HCT116 (cell line): ENCODE results near the gene WDHD1. TPM values are rescaled to one million over a fixed set of nuclear protein-coding genes. Genes with fewer than 3 reads are reported as not detected.
"Not testable (repeated sequence)": the region's sequence is repeated elsewhere in the genome, so short reads cannot be mapped to it uniquely, and the experiment has no call there.

Experiments
- ATAC-seq: fragments of 200-7000 bp; cut with Tn5 transposase; 2 replicates; pipeline ENCODE4 v1.9.1; 2020; ENCODE audit warnings: mild to moderate bottlenecking, moderate library complexity
- BruUV-seq: library from RNA; stranded (reverse); fragments of 400-500 nt; replicated peaks from 2 replicates; lab custom pipeline; 2021; lab: Mats Ljungman, UMichigan
- CTCF ChIA-PET: fragments of 300-600 bp; sonication (Branson Sonifier 250); formaldehyde crosslinking; loops from one replicate; lab custom pipeline; 2021; ENCODE audit warnings: antibody characterized with exemption; lab: Charles Lee
- POLR2A ChIA-PET: fragments of 300-600, 350-600 bp; sonication (Branson Sonifier 250); formaldehyde crosslinking; loops from one replicate; lab custom pipeline; 2021; ENCODE audit warnings: antibody characterized with exemption; lab: Charles Lee
- RAD21 ChIA-PET, 2 experiments: fragments of 300-600 bp; sonication (Branson Sonifier 250); formaldehyde crosslinking; loops; one replicate each; lab custom pipeline; 2023; ENCODE audit warnings: low total read pairs in 2 of 2; ENCODE audit not compliant: uncharacterized antibody in 2 of 2, unreplicated experiment in 2 of 2, low non-redundant PET in 1 of 2; lab: Charles Lee
- DNase-seq: peaks from one replicate; pipeline ENCODE4 v3.0.0-alpha.2; 2010; ENCODE audit warnings: low read depth, low spot score
- H2AFZ ChIP-seq: fragments of 200-600 bp; shearing (Covaris generic), sonication (generic); 2 replicates; pipeline ENCODE4 v1.6.1; 2017; ENCODE audit warnings: low read depth, mixed run types, mixed read lengths, antibody characterized with exemption, low read length; ENCODE audit not compliant: poor library complexity, severe bottlenecking
- H3K27ac ChIP-seq: 2 replicates; pipeline ENCODE4 v1.5.1; 2012; ENCODE audit warnings: low read depth, low read length
- H3K27me3 ChIP-seq: fragments of 200-600 bp; sonication (generic); 2 replicates; pipeline ENCODE4 v1.6.1; 2016; ENCODE audit warnings: mixed run types, low read length, mixed read lengths; ENCODE audit not compliant: insufficient read depth
- H3K36me3 ChIP-seq, 2 experiments: fragments of 200-500 bp in 1 of 2; fragments of 200-600 bp in 1 of 2; sonication (Bioruptor generic) in 1 of 2; sonication (generic) in 1 of 2; 2 replicates each; pipeline versions ENCODE4 v1.5.1 to v1.6.1; 2014 to 2016; ENCODE audit warnings: low read length in 2 of 2, inconsistent platforms in 1 of 2, mixed read lengths in 1 of 2, mixed run types in 1 of 2; ENCODE audit not compliant: insufficient read depth in 2 of 2, control insufficient read depth in 1 of 2
- H3K4me1 ChIP-seq, 2 experiments: fragments of 200-600 bp in 1 of 2; sonication (generic) in 1 of 2; 2 replicates each; pipeline versions ENCODE4 v1.5.1 to v1.6.1; 2012 to 2017; ENCODE audit warnings: low read length in 2 of 2, inconsistent platforms in 1 of 2, mild to moderate bottlenecking in 1 of 2, mixed read lengths in 1 of 2, mixed run types in 1 of 2, moderate library complexity in 1 of 2; ENCODE audit not compliant: insufficient read depth in 2 of 2, control insufficient read depth in 1 of 2
- H3K4me2 ChIP-seq: fragments of 200-600 bp; sonication (generic); 2 replicates; pipeline ENCODE4 v1.6.1; 2017; ENCODE audit warnings: mixed run types, low read length, mixed read lengths
- H3K4me3 ChIP-seq, 2 experiments: fragments of 200-600 bp in 1 of 2; sonication (generic) in 1 of 2; replicated peaks in 1 of 2; 2 replicates each; pipeline ENCODE4 v1.5.1; 2011 to 2016; ENCODE audit warnings: low read length in 2 of 2, control low read depth in 1 of 2, low read depth in 1 of 2, mild to moderate bottlenecking in 1 of 2, mixed read lengths in 1 of 2, mixed run types in 1 of 2
- H3K79me2 ChIP-seq: fragments of 200-600 bp; sonication (generic); 2 replicates; pipeline ENCODE4 v1.6.1; 2017; ENCODE audit warnings: mild to moderate bottlenecking, mixed run types, low read length, moderate library complexity, mixed read lengths; ENCODE audit not compliant: insufficient read depth
- H3K9ac ChIP-seq: fragments of 200-600 bp; sonication (generic); 2 replicates; pipeline ENCODE4 v1.6.1; 2016; ENCODE audit warnings: low read length, mixed read lengths
- H3K9me2 ChIP-seq: fragments of 200-600 bp; sonication (generic), shearing (Covaris generic); 2 replicates; pipeline ENCODE4 v1.6.1; 2017; ENCODE audit warnings: mixed run types, mild to moderate bottlenecking, moderate library complexity; ENCODE audit not compliant: insufficient read depth
- H3K9me3 ChIP-seq, 2 experiments: fragments of 200-500 bp in 1 of 2; fragments of 200-600 bp in 1 of 2; sonication (Bioruptor generic) in 1 of 2; sonication (generic) in 1 of 2; 2 replicates each; pipeline ENCODE4 v1.6.1; 2014 to 2017; ENCODE audit warnings: low read length in 2 of 2, mixed read lengths in 2 of 2, inconsistent platforms in 1 of 2, low read depth in 1 of 2, mild to moderate bottlenecking in 1 of 2, mixed run types in 1 of 2, moderate library complexity in 1 of 2; ENCODE audit not compliant: control insufficient read depth in 1 of 2, insufficient read depth in 1 of 2
- H4K20me1 ChIP-seq: fragments of 200-600 bp; sonication (generic), shearing (Covaris generic); 2 replicates; pipeline ENCODE4 v1.6.1; 2017; ENCODE audit warnings: mixed run types, mild to moderate bottlenecking, moderate library complexity; ENCODE audit not compliant: insufficient read depth
- EGR1 ChIP-seq: IDR thresholded peaks from 2 replicates; pipeline ENCODE4 v1.6.1; 2012; ENCODE audit warnings: low read depth
- SP1 ChIP-seq: IDR thresholded peaks from 2 replicates; pipeline ENCODE4 v1.6.1; 2012; ENCODE audit warnings: low read depth
- YY1 ChIP-seq: IDR thresholded peaks from 2 replicates; pipeline ENCODE4 v1.6.1; 2011; ENCODE audit warnings: low read length, low read depth, moderate library complexity, mild to moderate bottlenecking; ENCODE audit not compliant: insufficient replicate concordance; ENCODE audit errors: extremely low read depth
- intact Hi-C: fragments of 100-400 bp; cut with micrococcal nuclease; formaldehyde crosslinking; loops from 2 replicates; pipeline ENCODE4 v1.10.0; 2022
- total RNA-seq: library from RNA; stranded (reverse); gene quantifications from one replicate; pipeline ENCODE4 v1.2.1, GENCODE V29; 2021; ENCODE audit not compliant: unreplicated experiment
- TF ChIP-seq, protein P1 (sequence below): IDR thresholded peaks from 2 replicates; pipeline ENCODE4 v1.6.1; 2012; ENCODE audit warnings: low read depth

Gene WDHD1
- total RNA-seq, 1 experiment from 2014 or later = 44.3 TPM

DNA sequence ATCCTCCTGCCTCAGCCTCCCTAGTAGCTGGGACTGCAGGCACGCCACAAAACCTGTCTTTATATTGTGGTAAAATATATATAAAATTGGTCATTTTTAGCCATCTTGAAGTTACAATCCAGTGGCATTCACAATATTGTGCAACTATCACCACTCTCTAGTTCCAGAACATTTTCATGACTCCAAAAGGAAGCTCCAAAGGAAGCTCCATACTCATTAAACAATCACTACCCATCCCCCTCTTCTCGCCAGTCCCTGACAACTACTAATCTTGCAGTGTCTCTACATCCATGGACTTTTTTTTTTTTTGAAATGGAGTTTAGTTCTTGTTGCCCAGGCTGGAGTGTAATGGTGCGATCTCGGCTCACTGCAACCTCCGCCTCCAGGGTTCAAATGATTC lies 127.3 kb downstream of the WDHD1 start (continued):
- TF ChIP-seq SP1 = no peak
- no peak for TF ChIP-seq EGR1
- TF ChIP-seq, protein P1, sequence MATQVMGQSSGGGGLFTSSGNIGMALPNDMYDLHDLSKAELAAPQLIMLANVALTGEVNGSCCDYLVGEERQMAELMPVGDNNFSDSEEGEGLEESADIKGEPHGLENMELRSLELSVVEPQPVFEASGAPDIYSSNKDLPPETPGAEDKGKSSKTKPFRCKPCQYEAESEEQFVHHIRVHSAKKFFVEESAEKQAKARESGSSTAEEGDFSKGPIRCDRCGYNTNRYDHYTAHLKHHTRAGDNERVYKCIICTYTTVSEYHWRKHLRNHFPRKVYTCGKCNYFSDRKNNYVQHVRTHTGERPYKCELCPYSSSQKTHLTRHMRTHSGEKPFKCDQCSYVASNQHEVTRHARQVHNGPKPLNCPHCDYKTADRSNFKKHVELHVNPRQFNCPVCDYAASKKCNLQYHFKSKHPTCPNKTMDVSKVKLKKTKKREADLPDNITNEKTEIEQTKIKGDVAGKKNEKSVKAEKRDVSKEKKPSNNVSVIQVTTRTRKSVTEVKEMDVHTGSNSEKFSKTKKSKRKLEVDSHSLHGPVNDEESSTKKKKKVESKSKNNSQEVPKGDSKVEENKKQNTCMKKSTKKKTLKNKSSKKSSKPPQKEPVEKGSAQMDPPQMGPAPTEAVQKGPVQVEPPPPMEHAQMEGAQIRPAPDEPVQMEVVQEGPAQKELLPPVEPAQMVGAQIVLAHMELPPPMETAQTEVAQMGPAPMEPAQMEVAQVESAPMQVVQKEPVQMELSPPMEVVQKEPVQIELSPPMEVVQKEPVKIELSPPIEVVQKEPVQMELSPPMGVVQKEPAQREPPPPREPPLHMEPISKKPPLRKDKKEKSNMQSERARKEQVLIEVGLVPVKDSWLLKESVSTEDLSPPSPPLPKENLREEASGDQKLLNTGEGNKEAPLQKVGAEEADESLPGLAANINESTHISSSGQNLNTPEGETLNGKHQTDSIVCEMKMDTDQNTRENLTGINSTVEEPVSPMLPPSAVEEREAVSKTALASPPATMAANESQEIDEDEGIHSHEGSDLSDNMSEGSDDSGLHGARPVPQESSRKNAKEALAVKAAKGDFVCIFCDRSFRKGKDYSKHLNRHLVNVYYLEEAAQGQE = no peak
- no peak for TF ChIP-seq YY1

DNA sequence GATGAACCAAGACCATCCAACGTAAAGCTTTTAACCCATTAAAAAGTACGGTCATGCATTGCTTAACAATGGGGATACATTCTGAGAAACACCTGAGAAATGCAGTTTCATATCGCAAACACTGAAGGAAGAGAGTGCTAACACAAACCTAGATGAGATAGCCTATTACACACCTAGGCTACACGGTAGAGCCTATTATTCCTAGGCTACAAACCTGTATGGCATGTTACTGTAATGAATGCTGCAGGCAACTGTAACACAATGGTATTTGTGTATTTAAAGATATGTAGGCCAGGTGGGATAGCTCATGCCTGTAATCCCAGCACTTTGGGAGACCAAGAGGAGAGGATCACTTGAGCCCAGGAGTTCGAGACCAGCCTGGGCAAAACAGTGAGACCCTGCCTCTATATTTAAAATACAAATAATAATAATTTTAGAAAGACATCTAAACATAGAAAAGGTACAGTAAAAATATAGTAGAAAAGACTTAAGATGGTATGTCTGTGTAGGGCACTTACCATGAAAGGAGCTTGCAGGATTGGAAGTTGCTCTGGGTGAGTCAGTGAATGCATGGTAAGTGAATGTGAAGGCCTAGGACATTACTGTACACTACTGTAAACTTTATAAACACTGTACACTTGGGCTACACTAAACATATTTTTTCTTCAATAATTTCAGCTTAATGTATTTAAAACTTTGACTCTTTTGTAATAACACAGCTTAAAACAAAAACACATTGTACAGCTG lies 128.9 kb downstream of the WDHD1 start:
- CTCF ChIA-PET, BruUV-seq, H3K4me3 ChIP-seq, intact Hi-C loops, H3K9me3 ChIP-seq, H3K9me2 ChIP-seq, H3K79me2 ChIP-seq, H3K27ac ChIP-seq, H3K36me3 ChIP-seq, ATAC-seq, RAD21 ChIA-PET, POLR2A ChIA-PET, H3K9ac ChIP-seq, H4K20me1 ChIP-seq, H3K4me2 ChIP-seq, DNase-seq, H2AFZ ChIP-seq, H3K27me3 ChIP-seq: not testable (repeated sequence)
- H3K4me1 ChIP-seq = peaks cover 10 to 12% of the 10 kb centered on the region in 2 experiments
